Neural cell (in vitro differentiated cells): ENCODE results near the gene PIGM.

Experiments used
- EP300 ChIP-seq: fragments of 450-650 bp; conservative IDR thresholded peaks from 2 replicates; pipeline ENCODE4 v1.6.1; 2014; ENCODE audit warnings: antibody characterized with exemption, mild to moderate bottlenecking, moderate library complexity; ENCODE audit not compliant: poor library complexity, severe bottlenecking
- EZH2 ChIP-seq: fragments of 200-600, 300-800 bp; shearing (Covaris generic), sonication (generic); IDR thresholded peaks from 2 replicates; pipeline ENCODE4 v1.6.1; 2014; ENCODE audit warnings: antibody characterized with exemption, low read length, borderline replicate concordance, mild to moderate bottlenecking; ENCODE audit not compliant: insufficient read depth, poor library complexity, severe bottlenecking
- RAD21 ChIP-seq: fragments of 450-650 bp; conservative IDR thresholded peaks from 2 replicates; pipeline ENCODE4 v1.6.1; 2014; ENCODE audit warnings: antibody characterized with exemption, mild to moderate bottlenecking, moderate library complexity
- TAF1 ChIP-seq: IDR thresholded peaks from 2 replicates; pipeline ENCODE4 v1.6.1; 2012; ENCODE audit warnings: low read depth
- TF ChIP-seq, protein P1 (sequence below): fragments of 450-650 bp; IDR thresholded peaks from 2 replicates; pipeline ENCODE4 v1.5.1; 2014; ENCODE audit warnings: antibody characterized with exemption, mild to moderate bottlenecking, moderate library complexity; ENCODE audit not compliant: poor library complexity, severe bottlenecking
- TF ChIP-seq, protein P2 (sequence below): IDR thresholded peaks from 2 replicates; pipeline ENCODE4 v1.6.1; 2012; ENCODE audit warnings: borderline replicate concordance

GRCh38 chr1:160025314-160025713, 6.5 kb downstream of the PIGM start:
- no peak for TF ChIP-seq RAD21
- TF ChIP-seq, protein P1, sequence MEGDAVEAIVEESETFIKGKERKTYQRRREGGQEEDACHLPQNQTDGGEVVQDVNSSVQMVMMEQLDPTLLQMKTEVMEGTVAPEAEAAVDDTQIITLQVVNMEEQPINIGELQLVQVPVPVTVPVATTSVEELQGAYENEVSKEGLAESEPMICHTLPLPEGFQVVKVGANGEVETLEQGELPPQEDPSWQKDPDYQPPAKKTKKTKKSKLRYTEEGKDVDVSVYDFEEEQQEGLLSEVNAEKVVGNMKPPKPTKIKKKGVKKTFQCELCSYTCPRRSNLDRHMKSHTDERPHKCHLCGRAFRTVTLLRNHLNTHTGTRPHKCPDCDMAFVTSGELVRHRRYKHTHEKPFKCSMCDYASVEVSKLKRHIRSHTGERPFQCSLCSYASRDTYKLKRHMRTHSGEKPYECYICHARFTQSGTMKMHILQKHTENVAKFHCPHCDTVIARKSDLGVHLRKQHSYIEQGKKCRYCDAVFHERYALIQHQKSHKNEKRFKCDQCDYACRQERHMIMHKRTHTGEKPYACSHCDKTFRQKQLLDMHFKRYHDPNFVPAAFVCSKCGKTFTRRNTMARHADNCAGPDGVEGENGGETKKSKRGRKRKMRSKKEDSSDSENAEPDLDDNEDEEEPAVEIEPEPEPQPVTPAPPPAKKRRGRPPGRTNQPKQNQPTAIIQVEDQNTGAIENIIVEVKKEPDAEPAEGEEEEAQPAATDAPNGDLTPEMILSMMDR: no peak
- no peak for TF ChIP-seq EZH2
- TF ChIP-seq TAF1: no peak
- no peak for TF ChIP-seq EP300
- TF ChIP-seq, protein P2, sequence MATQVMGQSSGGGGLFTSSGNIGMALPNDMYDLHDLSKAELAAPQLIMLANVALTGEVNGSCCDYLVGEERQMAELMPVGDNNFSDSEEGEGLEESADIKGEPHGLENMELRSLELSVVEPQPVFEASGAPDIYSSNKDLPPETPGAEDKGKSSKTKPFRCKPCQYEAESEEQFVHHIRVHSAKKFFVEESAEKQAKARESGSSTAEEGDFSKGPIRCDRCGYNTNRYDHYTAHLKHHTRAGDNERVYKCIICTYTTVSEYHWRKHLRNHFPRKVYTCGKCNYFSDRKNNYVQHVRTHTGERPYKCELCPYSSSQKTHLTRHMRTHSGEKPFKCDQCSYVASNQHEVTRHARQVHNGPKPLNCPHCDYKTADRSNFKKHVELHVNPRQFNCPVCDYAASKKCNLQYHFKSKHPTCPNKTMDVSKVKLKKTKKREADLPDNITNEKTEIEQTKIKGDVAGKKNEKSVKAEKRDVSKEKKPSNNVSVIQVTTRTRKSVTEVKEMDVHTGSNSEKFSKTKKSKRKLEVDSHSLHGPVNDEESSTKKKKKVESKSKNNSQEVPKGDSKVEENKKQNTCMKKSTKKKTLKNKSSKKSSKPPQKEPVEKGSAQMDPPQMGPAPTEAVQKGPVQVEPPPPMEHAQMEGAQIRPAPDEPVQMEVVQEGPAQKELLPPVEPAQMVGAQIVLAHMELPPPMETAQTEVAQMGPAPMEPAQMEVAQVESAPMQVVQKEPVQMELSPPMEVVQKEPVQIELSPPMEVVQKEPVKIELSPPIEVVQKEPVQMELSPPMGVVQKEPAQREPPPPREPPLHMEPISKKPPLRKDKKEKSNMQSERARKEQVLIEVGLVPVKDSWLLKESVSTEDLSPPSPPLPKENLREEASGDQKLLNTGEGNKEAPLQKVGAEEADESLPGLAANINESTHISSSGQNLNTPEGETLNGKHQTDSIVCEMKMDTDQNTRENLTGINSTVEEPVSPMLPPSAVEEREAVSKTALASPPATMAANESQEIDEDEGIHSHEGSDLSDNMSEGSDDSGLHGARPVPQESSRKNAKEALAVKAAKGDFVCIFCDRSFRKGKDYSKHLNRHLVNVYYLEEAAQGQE: no peak
